ENCODE data around the gene DNAAF5. TPM values are rescaled to one million over a fixed set of nuclear protein-coding genes. Genes with fewer than 3 reads are reported as not detected.
"Not testable (repeated sequence)": the region's sequence is repeated elsewhere in the genome, so short reads cannot be mapped to it uniquely, and the experiment has no call there.

Gene DNAAF5
- total RNA-seq, 3 donors from 2014 or later: 52.3 to 69.3 (median 52.3) TPM

DNA sequence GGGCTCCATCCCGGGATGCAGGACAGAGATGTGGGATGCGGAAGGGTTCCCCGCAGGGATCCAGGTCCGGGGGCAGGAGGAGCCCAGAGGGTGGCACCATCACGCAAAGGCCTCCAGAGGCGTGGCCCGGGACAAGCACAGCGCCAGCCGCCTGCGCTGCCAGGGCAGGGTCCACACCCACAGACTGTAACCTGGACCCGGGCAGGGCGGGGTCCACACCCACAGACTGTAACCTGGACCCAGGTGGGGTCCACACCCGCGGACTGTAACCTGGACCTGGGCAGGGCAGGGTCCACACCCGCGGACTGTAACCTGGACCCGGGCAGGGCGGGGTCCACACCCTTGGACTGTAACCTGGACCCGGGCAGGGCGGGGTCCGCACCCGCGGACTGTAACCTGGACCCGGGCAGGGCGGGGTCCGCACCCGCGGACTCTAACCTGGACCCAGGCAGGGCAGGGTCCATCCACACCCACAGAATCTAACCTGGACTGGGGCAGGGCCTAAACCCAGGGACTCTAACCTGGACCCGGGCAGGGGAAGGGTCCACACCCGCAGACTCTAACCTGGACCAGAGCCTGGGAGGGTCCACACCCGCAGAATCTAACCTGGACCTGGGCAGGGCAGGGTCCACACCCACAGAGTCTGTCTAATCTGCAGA, 68.3 kb downstream of the DNAAF5 start:
- DNase-seq: no peak
- Mint-ChIP-seq H3K4me1 (ENCODE audit: low read depth) (no peaks in the 10 kb centered on the region), H3K27me3 (ENCODE audit: low read depth) (no peaks in the 10 kb centered on the region), H3K4me3 (no peak overlapping the region), H3K9me3 (no peaks in the 10 kb centered on the region), H3K36me3 (ENCODE audit: insufficient read depth) (peaks cover 2% of the 10 kb centered on the region)
- no peak for ATAC-seq

DNA sequence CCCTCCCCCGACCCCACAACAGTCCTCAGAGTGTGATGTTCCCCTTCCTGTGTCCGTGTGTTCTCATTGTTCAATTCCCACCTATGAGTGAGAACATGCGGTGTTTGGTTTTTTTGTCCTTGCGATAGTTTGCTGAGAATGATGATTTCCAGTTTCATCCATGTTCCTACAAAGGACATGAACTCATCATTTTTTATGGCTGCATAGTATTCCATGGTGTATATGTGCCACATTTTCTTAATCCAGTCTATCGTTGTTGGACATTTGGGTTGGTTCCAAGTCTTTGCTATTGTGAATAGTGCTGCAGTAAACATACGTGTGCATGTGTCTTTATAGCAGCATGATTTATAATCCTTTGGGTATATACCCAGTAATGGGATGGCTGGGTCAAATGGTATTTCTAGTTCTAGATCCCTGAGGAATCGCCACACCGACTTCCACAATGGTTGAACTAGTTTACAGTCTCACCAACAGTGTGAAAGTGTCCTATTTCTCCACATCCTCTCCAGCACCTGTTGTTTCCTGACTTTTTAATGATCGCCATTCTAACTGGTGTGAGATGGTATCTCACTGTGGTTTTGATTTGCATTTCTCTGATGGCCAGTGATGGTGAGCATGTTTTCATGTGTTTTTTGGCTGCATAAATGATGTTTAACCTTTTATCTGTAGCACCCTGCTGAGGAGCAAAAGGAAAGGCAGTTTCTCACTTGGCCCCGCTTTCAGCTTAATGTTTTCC, 70.1 kb downstream of the DNAAF5 start:
- H3K36me3 Mint-ChIP-seq (ENCODE audit: insufficient read depth); DNase-seq; H3K4me3 Mint-ChIP-seq; H3K9me3 Mint-ChIP-seq; H3K27me3 Mint-ChIP-seq (ENCODE audit: low read depth); H3K4me1 Mint-ChIP-seq (ENCODE audit: low read depth); ATAC-seq: not testable (repeated sequence)

DNA sequence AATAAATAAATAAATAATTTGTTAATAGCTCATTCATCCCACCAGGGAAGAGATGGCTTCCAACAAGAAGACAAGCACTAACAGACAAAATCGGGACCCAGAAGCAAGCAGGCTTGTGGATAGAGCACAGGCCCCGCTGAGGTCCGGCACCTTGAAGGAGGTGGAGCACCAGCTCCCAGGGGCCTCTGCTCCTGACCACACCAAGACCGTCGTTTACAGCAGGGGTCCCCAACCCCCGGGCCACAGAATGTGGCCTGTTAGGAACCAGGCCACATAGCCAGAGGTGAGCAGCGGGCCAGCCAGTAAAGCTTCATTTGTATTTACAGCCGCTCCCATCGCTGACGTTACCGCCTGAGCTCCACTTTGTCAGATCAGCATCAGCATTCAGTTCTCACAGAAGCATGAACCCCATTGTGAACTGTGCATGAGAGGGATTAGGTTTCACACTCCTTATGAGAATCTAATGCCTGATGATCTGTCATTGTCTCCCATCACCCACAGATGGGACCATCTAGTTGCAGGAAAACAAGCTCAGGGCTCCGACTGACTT, 72.5 kb downstream of the DNAAF5 start:
- Mint-ChIP-seq H3K4me1 (ENCODE audit: low read depth) (no peaks in the 10 kb centered on the region), H3K27me3 (ENCODE audit: low read depth) (no peaks in the 10 kb centered on the region)

DNA sequence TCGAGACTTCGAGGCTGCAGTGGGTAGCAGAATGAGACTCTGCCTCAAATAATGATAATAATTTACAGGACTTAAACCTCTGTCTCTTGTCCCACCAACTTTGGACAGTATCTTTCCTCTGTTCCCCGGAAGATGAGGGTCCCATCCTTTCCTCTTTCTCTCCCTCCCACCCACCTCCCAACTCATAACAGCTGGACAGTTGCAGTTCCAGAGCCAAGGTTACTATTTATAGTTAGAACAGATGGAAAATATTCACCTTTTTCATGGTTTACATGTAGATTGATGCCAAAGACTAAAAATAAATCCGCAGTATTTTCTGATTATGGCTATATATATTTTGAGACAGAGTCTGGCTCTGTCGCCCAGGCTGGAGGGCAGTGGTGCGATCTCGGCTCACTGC, 74.2 kb downstream of the DNAAF5 start:
- Mint-ChIP-seq H3K4me1 (ENCODE audit: low read depth) (no peaks in the 10 kb centered on the region), H3K36me3 (ENCODE audit: insufficient read depth) (no peaks in the 10 kb centered on the region), H3K4me3 (no peak overlapping the region), H3K9me3 (no peaks in the 10 kb centered on the region), H3K27me3 (ENCODE audit: low read depth) (no peaks in the 10 kb centered on the region)
- DNase-seq (no peak), ATAC-seq (no peak)

More for the DNA sequence above, 72.5 kb downstream of the DNAAF5 start:
- H3K4me3 Mint-ChIP-seq: no peak overlapping the region
- H3K36me3 Mint-ChIP-seq (ENCODE audit: insufficient read depth): no peaks in the 10 kb centered on the region
- no peaks in the 10 kb centered on the region for H3K9me3 Mint-ChIP-seq
- DNase-seq (no peak), ATAC-seq (no peak)

DNA sequence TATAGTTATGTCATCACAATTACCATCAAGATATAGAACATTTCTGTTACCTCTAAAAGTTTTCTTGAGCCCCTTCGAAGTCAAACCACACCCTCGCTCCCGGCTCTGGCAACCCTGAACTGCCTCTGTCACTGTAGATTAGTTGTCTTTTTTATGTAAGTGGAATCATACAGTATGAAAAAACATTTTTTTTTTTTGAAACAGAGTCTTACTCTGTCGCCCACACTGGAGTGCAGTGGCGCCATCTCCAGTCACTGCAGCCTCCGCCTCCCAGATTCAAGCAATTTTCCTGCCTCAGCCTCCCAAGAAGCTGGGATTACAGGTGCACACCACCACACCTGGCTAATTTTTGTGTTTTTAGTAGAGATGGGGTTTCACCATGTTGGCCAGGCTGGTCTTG, 74.9 kb downstream of the DNAAF5 start:
- not testable (repeated sequence) for H3K4me1 Mint-ChIP-seq (ENCODE audit: low read depth); H3K27me3 Mint-ChIP-seq (ENCODE audit: low read depth); H3K4me3 Mint-ChIP-seq; DNase-seq; ATAC-seq; H3K36me3 Mint-ChIP-seq (ENCODE audit: insufficient read depth); H3K9me3 Mint-ChIP-seq

DNA sequence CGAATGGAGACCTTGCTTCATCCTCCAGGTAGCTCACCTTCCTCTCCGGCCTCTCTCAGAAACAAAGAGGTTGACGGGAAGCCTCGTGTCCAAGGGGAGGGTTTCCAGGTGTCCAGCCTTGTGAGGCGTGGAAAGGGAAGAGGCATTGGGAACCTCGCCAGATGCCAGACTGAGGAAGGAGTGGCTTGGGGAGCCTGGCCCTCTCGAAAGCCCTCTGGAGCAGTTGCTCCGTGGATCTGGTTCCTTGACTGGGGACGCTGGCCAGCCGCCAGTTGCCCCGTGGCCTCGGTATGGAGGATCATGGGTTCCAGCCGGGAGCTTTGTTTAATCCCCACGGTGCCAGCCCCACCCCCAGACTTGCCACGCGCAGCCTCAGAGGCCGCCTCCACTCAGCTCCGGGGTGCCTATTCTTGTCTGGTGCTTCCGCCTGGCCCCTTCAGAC, 75.5 kb downstream of the DNAAF5 start:
- H3K36me3 Mint-ChIP-seq (ENCODE audit: insufficient read depth): no peaks in the 10 kb centered on the region
- ATAC-seq: no peak
- H3K4me3 Mint-ChIP-seq: no peak overlapping the region
- H3K4me1 Mint-ChIP-seq (ENCODE audit: low read depth): no peaks in the 10 kb centered on the region
- no peak for DNase-seq
- no peaks in the 10 kb centered on the region for H3K27me3 Mint-ChIP-seq (ENCODE audit: low read depth)
- no peaks in the 10 kb centered on the region for H3K9me3 Mint-ChIP-seq

DNA sequence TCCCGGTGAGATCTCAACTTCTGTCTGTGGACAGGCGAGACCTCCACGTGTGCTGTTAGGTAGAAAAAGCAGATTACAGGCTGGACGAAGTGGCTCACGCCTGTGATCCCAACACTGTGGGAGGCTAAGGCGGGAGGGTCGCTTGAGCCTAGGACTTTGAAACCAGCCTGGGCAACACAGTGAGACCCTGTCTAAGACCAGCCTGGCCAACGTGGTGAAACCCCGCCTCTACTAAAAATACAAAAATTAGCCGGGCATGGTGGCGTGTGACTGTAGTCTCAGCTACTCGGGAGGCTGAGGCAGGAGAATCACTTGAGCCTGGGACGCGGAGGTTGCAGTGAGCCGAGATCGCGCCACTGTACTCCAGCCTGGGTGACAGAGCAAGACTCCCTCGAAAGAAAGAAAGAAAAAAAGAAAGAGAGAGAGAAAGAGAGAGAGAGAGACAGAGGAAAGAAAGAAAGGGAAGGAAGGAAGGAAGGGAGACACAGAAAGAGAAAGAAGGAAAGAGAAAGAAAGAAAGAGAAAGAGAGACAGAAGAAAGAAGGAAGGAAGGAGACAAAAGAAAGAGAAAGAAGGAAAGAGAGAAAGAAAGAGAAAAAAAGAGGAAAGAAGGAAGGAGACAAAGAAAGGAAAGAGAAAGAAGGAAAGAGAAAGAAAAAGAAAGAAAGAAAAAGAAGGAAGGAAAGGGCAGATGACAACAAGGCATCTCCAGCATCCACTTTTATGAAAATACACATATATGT, 76.2 kb downstream of the DNAAF5 start:
- no peak overlapping the region for H3K4me3 Mint-ChIP-seq
- H3K36me3 Mint-ChIP-seq (ENCODE audit: insufficient read depth): no peaks in the 10 kb centered on the region
- ATAC-seq: no peak
- no peak for DNase-seq
- H3K9me3 Mint-ChIP-seq: no peaks in the 10 kb centered on the region
- H3K27me3 Mint-ChIP-seq (ENCODE audit: low read depth): no peaks in the 10 kb centered on the region
- H3K4me1 Mint-ChIP-seq (ENCODE audit: low read depth): no peaks in the 10 kb centered on the region

DNA sequence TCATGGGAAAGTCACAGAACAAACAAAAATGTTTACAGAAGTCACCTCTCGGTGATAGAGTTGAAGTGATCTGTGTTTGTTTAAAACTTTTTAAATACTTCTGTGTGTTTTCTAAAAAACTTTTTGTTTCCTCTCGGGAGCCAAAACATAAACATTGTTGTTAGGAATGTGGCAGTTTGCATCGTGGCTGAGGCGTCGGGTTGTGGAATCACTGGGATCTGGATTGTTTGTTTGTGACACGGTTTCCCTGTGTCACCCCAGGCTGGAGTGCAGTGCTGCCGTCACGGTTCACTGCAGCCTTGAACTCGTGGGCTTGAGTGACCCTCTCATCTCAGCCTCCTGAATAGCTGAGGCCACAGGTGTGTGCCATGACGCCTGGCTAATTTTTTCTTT, 76.7 kb downstream of the DNAAF5 start:
- H3K27me3 Mint-ChIP-seq (ENCODE audit: low read depth): no peaks in the 10 kb centered on the region
- no peak for ATAC-seq
- no peak for DNase-seq
- no peaks in the 10 kb centered on the region for H3K4me1 Mint-ChIP-seq (ENCODE audit: low read depth)
- H3K36me3 Mint-ChIP-seq (ENCODE audit: insufficient read depth): no peaks in the 10 kb centered on the region
- H3K9me3 Mint-ChIP-seq: no peaks in the 10 kb centered on the region
- no peak overlapping the region for H3K4me3 Mint-ChIP-seq

DNA sequence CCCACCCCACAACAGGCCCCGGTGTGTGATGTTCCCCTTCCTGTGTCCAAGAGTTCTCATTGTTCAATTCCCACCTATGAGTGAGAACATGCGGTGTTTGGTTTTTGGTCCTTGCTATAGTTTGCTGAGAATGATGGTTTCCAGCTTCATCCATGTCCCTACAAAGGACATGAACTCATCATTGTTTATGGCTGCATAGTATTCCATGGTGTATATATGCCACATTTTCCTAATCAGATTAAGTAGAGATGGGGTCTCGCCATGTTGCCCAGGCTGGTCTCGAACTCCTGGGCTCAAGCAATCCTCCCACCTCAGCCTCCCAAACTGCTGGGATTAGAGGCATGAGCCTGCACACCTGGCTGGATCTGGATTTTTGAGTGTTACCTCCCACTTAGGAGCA, 77.3 kb downstream of the DNAAF5 start:
- not testable (repeated sequence) for H3K27me3 Mint-ChIP-seq (ENCODE audit: low read depth); H3K36me3 Mint-ChIP-seq (ENCODE audit: insufficient read depth); H3K4me3 Mint-ChIP-seq; H3K4me1 Mint-ChIP-seq (ENCODE audit: low read depth); DNase-seq; ATAC-seq; H3K9me3 Mint-ChIP-seq

DNA sequence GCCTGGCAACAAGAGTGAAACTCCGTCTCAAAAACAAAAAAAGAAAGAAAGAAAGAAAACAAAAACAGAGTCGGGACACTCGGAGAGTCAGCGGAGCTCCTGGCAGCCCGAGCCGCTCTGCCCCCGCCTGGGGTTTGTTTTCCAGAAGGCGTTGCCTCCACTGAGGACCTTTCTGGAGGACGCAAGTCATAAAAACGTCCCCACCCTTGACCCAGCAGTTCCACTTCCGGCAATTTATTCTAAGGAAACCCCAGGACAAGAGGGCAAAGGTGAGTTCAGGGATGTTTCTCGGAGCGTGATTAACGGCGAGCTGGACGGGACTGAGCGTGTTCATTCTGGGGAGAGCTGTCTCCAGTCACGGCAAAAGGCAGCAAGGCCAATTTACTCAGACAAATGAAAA, 78.8 kb downstream of the DNAAF5 start:
- no peaks in the 10 kb centered on the region for H3K9me3 Mint-ChIP-seq
- H3K4me1 Mint-ChIP-seq (ENCODE audit: low read depth): no peaks in the 10 kb centered on the region
- no peak overlapping the region for H3K4me3 Mint-ChIP-seq
- DNase-seq (no peak), ATAC-seq (no peak)
- H3K27me3 Mint-ChIP-seq (ENCODE audit: low read depth): no peaks in the 10 kb centered on the region
- H3K36me3 Mint-ChIP-seq (ENCODE audit: insufficient read depth): no peaks in the 10 kb centered on the region

DNA sequence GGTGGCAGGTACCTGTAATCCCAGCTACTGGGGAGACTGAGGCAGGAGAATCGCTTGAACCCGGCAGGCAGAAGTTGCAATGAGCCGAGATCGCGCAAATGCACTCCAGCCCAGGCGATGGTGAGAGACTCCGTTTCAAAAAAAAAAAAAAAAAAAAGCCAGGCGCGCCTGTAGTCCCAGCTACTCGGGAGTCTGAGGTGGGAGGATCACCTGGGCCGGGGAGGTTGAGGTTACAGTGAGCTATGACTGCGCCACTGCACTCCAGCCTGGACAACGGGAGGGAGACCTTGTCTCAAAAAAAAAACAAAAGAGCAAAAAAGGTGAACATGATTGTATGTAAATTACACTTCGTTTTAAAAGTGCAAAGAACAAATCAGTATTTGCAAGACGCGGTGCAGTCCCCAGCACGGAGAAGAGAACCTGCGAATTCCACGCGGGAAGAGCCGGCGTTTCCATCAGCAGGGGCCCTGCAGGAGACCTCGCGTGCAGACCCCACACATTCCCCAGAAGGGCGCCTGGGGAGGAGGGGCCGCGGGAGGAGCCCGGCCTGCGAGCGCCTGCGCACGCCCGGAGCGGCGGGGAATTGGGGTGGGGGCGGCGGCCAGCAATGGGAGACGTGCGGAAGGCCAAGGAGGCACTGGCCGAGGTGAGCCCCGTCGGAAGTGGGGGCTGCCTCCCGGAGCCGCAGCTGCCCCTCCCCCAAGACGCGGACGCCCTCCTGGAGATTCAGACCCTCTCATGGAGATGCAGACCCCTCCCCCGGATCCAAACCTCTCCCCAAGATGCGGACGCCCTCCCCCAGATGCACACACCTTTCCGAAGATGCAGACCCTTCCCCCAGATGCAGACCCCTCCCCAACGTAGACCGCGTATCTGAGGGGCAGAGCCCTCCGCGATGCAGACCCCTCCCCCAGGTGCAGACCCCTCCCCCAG, 89.1 kb downstream of the DNAAF5 start:
- DNase-seq: no peak
- ATAC-seq: no peak
- peaks cover 53% of the 10 kb centered on the region for H3K4me1 Mint-ChIP-seq (ENCODE audit: low read depth)
- H3K4me3 Mint-ChIP-seq: peak overlapping the region; percentile 77
- H3K27me3 Mint-ChIP-seq (ENCODE audit: low read depth): no peaks in the 10 kb centered on the region
- no peaks in the 10 kb centered on the region for H3K9me3 Mint-ChIP-seq
- peaks cover 7% of the 10 kb centered on the region for H3K36me3 Mint-ChIP-seq (ENCODE audit: insufficient read depth)

DNA sequence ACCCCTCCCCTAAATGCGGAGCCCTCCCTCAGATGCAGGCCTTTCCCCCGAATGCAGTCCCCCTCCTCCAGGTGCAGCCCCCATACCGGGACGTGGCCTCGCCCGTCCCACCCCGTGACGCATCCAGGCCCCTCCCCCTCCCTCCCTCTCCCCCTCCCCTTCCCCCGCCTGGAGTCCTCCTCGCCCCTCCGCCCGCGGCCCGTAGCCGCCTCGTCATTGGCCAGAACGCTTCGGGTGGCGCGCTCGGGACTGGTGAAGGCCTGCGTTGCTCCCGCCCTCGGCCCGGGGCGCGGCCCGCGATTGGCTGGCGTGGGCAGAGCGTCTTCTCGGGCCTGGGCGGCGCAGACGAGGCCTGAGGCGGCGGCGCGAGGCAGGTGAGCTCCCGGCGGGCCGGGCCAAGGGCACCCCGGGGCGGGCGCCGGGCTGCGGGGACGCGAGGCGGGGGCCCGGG, 89.8 kb downstream of the DNAAF5 start:
- Mint-ChIP-seq H3K4me3 (peak overlapping the region; percentile 57), H3K36me3 (ENCODE audit: insufficient read depth) (peaks cover 10% of the 10 kb centered on the region), H3K27me3 (ENCODE audit: low read depth) (no peaks in the 10 kb centered on the region), H3K9me3 (no peaks in the 10 kb centered on the region), H3K4me1 (ENCODE audit: low read depth) (peaks cover 60% of the 10 kb centered on the region)
- ATAC-seq (peak; percentile 97), DNase-seq (peak; percentile 96)

DNA sequence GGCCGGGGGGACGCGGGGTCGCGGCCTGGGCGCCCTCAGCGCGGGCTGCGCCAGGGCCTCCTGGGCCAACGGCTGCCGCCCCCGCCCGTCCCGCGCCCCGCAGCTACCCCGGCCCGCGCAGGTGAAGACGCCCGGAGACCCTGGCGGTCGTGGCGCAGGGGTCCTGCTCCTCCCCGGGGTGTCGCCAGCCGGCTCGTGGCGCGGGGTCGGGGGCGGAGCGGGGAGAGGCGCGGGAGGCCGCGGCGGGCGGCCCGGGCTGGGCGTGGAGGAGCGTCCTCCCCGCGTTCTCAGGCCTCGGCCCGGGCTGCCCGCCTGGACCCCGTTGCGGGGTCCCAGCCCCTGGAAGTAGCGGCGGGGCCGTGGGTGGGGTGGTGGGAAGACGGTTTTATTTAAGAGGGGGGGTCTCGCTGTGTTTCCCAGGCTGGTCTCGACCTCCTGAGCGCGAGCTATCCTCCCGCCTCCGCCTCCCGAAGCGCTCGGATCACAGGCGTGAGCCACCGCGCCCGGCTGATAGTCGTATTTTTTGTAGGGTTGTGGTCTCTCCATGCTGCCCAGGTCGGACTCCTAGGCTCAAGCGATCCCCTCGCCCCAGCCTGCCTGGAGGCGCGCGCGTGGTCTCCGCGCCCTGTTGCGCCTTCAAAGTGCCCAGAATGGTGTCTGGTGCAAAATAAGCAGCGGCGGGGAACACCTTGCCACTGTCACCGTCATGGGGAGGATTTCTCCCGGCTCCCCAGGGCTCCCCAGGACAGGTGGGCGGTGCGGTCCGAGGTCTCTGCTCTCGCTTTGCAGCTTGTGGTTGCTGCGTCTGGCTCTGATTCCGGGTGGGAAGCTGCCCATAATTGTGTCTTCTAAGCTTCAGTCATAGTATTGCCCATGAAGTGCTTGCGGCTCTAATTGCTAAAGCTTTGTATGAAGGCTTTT, 90.5 kb downstream of the DNAAF5 start:
- ATAC-seq (peak; percentile 25 to 33), DNase-seq (peak; percentile 23)
- peaks cover 10% of the 10 kb centered on the region for H3K36me3 Mint-ChIP-seq (ENCODE audit: insufficient read depth)
- peak overlapping the region; percentile 95 for H3K4me3 Mint-ChIP-seq
- peaks cover 63% of the 10 kb centered on the region for H3K4me1 Mint-ChIP-seq (ENCODE audit: low read depth)
- no peaks in the 10 kb centered on the region for H3K27me3 Mint-ChIP-seq (ENCODE audit: low read depth)
- no peaks in the 10 kb centered on the region for H3K9me3 Mint-ChIP-seq
